H9 (cell line): ENCODE measurements around the gene TMEM51. TPM values are rescaled to one million over a fixed set of nuclear protein-coding genes. Genes with fewer than 3 reads are reported as not detected.

Experiments used
- DNase-seq: peaks from one replicate; pipeline ENCODE4 v3.0.0-alpha.2; 2017
- H2AFZ ChIP-seq: one replicate; pipeline ENCODE4 v1.6.1; 2013; ENCODE audit warnings: mild to moderate bottlenecking, low read length, control low read depth, moderate library complexity
- H2AK5ac ChIP-seq: 2 replicates; pipeline ENCODE4 v1.6.1; 2013; ENCODE audit warnings: low read length, control low read depth, mixed read lengths; ENCODE audit not compliant: insufficient read length
- H2BK120ac ChIP-seq: one replicate; pipeline ENCODE4 v1.6.1; 2013; ENCODE audit warnings: low read depth, mild to moderate bottlenecking, low read length, control low read depth, inconsistent platforms; ENCODE audit not compliant: poor library complexity, severe bottlenecking
- H2BK12ac ChIP-seq: 2 replicates; pipeline ENCODE4 v1.6.1; 2013; ENCODE audit warnings: low read length, control low read depth, mixed read lengths, low read depth; ENCODE audit not compliant: insufficient read length
- H2BK15ac ChIP-seq: 2 replicates; pipeline ENCODE4 v1.6.1; 2013; ENCODE audit warnings: low read depth, low read length, control low read depth
- H2BK20ac ChIP-seq: one replicate; pipeline ENCODE4 v1.6.1; 2013; ENCODE audit warnings: low read depth, mild to moderate bottlenecking, low read length, control low read depth, inconsistent platforms; ENCODE audit not compliant: poor library complexity, severe bottlenecking
- H2BK5ac ChIP-seq: 2 replicates; pipeline ENCODE4 v1.6.1; 2013; ENCODE audit warnings: low read length, control low read depth, mixed read lengths; ENCODE audit not compliant: insufficient read length
- H3K14ac ChIP-seq: 2 replicates; pipeline ENCODE4 v1.6.1; 2013; ENCODE audit warnings: low read length, control low read depth; ENCODE audit not compliant: insufficient read depth
- H3K18ac ChIP-seq: 2 replicates; pipeline ENCODE4 v1.6.1; 2013; ENCODE audit warnings: low read depth, mild to moderate bottlenecking, mixed read lengths, low read length, control low read depth; ENCODE audit not compliant: insufficient read length
- H3K23ac ChIP-seq: 2 replicates; pipeline ENCODE4 v1.6.1; 2013; ENCODE audit warnings: low read length, control low read depth, mixed read lengths, low read depth; ENCODE audit not compliant: insufficient read length
- H3K23me2 ChIP-seq: 2 replicates; pipeline ENCODE4 v1.6.1; 2013; ENCODE audit warnings: low read depth, mild to moderate bottlenecking, mixed read lengths, low read length, control low read depth; ENCODE audit not compliant: insufficient read length, poor library complexity, severe bottlenecking
- H3K27ac ChIP-seq: 2 replicates; pipeline ENCODE4 v1.5.1; 2013; ENCODE audit warnings: low read length, control low read depth, mixed read lengths, low read depth; ENCODE audit not compliant: insufficient read length
- H3K27me3 ChIP-seq: 2 replicates; pipeline ENCODE4 v1.6.1; 2013; ENCODE audit warnings: low read length, control low read depth, inconsistent platforms; ENCODE audit not compliant: insufficient read depth
- H3K4ac ChIP-seq: 2 replicates; pipeline ENCODE4 v1.6.1; 2013; ENCODE audit warnings: low read depth, mild to moderate bottlenecking, control low read depth, inconsistent platforms, low read length, moderate library complexity
- H3K4me1 ChIP-seq: 2 replicates; pipeline ENCODE4 v1.6.1; 2013; ENCODE audit warnings: low read length, control low read depth, inconsistent platforms; ENCODE audit not compliant: insufficient read depth
- H3K4me2 ChIP-seq: 2 replicates; pipeline ENCODE4 v1.6.1; 2013; ENCODE audit warnings: low read length, control low read depth, mixed read lengths; ENCODE audit not compliant: insufficient read length, insufficient read depth
- H3K56ac ChIP-seq: 2 replicates; pipeline ENCODE4 v1.6.1; 2013; ENCODE audit warnings: low read depth, mild to moderate bottlenecking, mixed read lengths, low read length, control low read depth; ENCODE audit not compliant: insufficient read length
- H3K79me1 ChIP-seq: 2 replicates; pipeline ENCODE4 v1.6.1; 2013; ENCODE audit warnings: low read depth, mild to moderate bottlenecking, moderate library complexity, low read length, control low read depth, inconsistent platforms; ENCODE audit not compliant: insufficient read depth, poor library complexity, severe bottlenecking
- H3K79me2 ChIP-seq: 2 replicates; pipeline ENCODE4 v1.6.1; 2013; ENCODE audit warnings: low read length, control low read depth, inconsistent platforms; ENCODE audit not compliant: insufficient read depth
- H3K9ac ChIP-seq: 2 replicates; pipeline ENCODE4 v1.6.1; 2013; ENCODE audit warnings: low read length, control low read depth, mixed read lengths; ENCODE audit not compliant: insufficient read length; ENCODE audit errors: extremely low read depth
- H3K9me3 ChIP-seq: one replicate; pipeline ENCODE4 v1.6.1; 2013; ENCODE audit warnings: low read depth, low read length, inconsistent platforms; ENCODE audit not compliant: control insufficient read depth
- H3T11ph ChIP-seq: one replicate; pipeline ENCODE4 v1.6.1; 2013; ENCODE audit warnings: mild to moderate bottlenecking, low read length, control low read depth, inconsistent platforms
- H4K20me1 ChIP-seq: one replicate; pipeline ENCODE4 v1.6.1; 2013; ENCODE audit not compliant: control insufficient read depth, insufficient read length, insufficient read depth
- H4K5ac ChIP-seq: 2 replicates; pipeline ENCODE4 v1.6.1; 2013; ENCODE audit warnings: low read depth, mild to moderate bottlenecking, mixed read lengths, low read length, control low read depth; ENCODE audit not compliant: insufficient read length
- H4K8ac ChIP-seq: replicated peaks from 2 replicates; pipeline ENCODE4 v1.6.1; 2013; ENCODE audit warnings: low read length, control low read depth, mixed read lengths, low read depth; ENCODE audit not compliant: insufficient read length
- H4K91ac ChIP-seq: 2 replicates; pipeline ENCODE4 v1.6.1; 2013; ENCODE audit warnings: low read depth, mild to moderate bottlenecking, moderate library complexity, mixed read lengths, low read length, control low read depth; ENCODE audit not compliant: insufficient read length
- H3K27ac Mint-ChIP-seq, 3 experiments: 2 replicates in 2 of 3; 3 replicates in 1 of 3; pipeline ENCODE4 v1.8.0; 2020 to 2021; ENCODE audit warnings: mixed read lengths in 3 of 3, mild to moderate bottlenecking in 1 of 3, moderate library complexity in 1 of 3
- H3K27me3 Mint-ChIP-seq: 2 replicates; pipeline ENCODE4 v1.8.0; 2021; ENCODE audit warnings: low read depth, mild to moderate bottlenecking, moderate library complexity, mixed read lengths
- H3K36me3 Mint-ChIP-seq, 3 experiments: 2 replicates in 2 of 3; 3 replicates in 1 of 3; pipeline ENCODE4 v1.8.0; 2020 to 2021; ENCODE audit warnings: low read depth in 3 of 3, mixed read lengths in 3 of 3; ENCODE audit not compliant: insufficient read depth in 1 of 3
- H3K4me1 Mint-ChIP-seq, 2 experiments: 2 replicates each; pipeline ENCODE4 v1.8.0; 2020; ENCODE audit warnings: mixed read lengths in 2 of 2
- H3K4me3 Mint-ChIP-seq, 2 experiments: 2 replicates in 1 of 2; 3 replicates in 1 of 2; pipeline ENCODE4 v1.8.0; 2020 to 2021; ENCODE audit warnings: mild to moderate bottlenecking in 2 of 2, mixed read lengths in 2 of 2, moderate library complexity in 1 of 2
- H3K9me3 Mint-ChIP-seq, 2 experiments: 2 replicates in 1 of 2; 3 replicates in 1 of 2; pipeline ENCODE4 v1.8.0; 2020; ENCODE audit warnings: mild to moderate bottlenecking in 2 of 2, mixed read lengths in 2 of 2, moderate library complexity in 1 of 2
- CTCF ChIP-seq: fragments of 200-600 bp; sonication (generic); conservative IDR thresholded peaks from 3 replicates; pipeline ENCODE4 v1.8.0; 2021; ENCODE audit warnings: antibody characterized with exemption, mild to moderate bottlenecking
- WGBS: extraction: QIAGEN DNeasy Blood & Tissue Kit; methylation state at CpG from one replicate; pipeline ENCODE4 v1.1.7; 2013; ENCODE audit warnings: missing lambda C conversion rate, low lambda C conversion rate, mixed read lengths; ENCODE audit not compliant: insufficient read length; ENCODE audit errors: extremely low coverage; 5-methylcytosine and 5-hydroxymethylcytosine counted together
- total RNA-seq: library from RNA; stranded (reverse); gene quantifications from 2 replicates; pipeline ENCODE4 v1.2.1, GENCODE V29; 2021

Gene TMEM51
- total RNA-seq, 1 experiment from 2014 or later: 4.6 TPM

DNA sequence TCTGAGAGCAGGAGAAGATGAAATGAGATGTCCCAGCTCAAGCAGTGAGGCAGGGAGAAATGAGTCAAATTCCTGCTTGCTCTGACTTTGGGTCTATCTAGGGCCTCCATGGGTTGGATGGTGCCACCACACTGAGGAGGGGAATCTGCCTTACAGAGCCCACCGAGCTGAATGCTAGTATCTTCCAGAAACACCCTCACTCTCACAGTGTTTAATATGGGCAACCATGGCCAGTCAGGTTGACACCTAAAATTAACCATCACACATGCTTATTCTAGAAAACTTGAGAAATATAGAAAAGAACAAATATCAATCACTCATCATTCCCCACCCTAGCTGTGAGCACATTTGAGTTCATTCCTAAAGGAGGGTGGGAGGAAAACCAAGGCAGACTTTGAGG, 64.1 kb downstream of the TMEM51 start:
- Histone ChIP-seq H4K8ac (no peak overlapping the region), H4K5ac (no peak overlapping the region), H4K91ac (no peak overlapping the region), H3K9ac (no peak overlapping the region), H2BK120ac (no peak overlapping the region), H2AFZ (no peak overlapping the region), H2AK5ac (no peak overlapping the region), H3K23me2 (no peaks in the 10 kb centered on the region), H3K56ac (no peak overlapping the region), H3K79me1 (no peaks in the 10 kb centered on the region), H3K79me2 (no peaks in the 10 kb centered on the region), H3K4ac (no peak overlapping the region), H3K14ac (no peak overlapping the region), H4K20me1 (no peaks in the 10 kb centered on the region), H3K18ac (no peak overlapping the region), H3K9me3 (no peaks in the 10 kb centered on the region), H3K27ac (no peak overlapping the region), H2BK5ac (no peak overlapping the region), H3K4me2 (no peak overlapping the region), H2BK15ac (no peak overlapping the region), H2BK12ac (no peak overlapping the region), H3K23ac (no peak overlapping the region), H3T11ph (no peak overlapping the region), H3K4me1 (peaks cover under 1% of the 10 kb centered on the region; the same call in 1 of the 2 replicates), H3K27me3 (no peaks in the 10 kb centered on the region), H2BK20ac (no peak overlapping the region)
- Mint-ChIP-seq H3K27me3 (no peaks in the 10 kb centered on the region), H3K27ac (no peak overlapping the region), H3K36me3 (peaks cover 29 to 35% (median 29%) of the 10 kb centered on the region in 3 experiments), H3K9me3 (peaks cover 12 to 17% of the 10 kb centered on the region in 2 experiments), H3K4me1 (peaks cover 15 to 22% of the 10 kb centered on the region in 2 experiments), H3K4me3 (no peak overlapping the region)
- no peak for TF ChIP-seq CTCF
- WGBS: no CpG with 5 or more reads among the region's 1 CpG
- DNase-seq: no peak
